T-helper 1 cell treated with Interleukin-12 subunit alpha and Interleukin-12 subunit beta and Interleukin-4 antibody, amounts not matched to agents 30 μg/mL and 1 μg/mL, for 36 hours (primary cell): ENCODE data around the gene CRYGC.

Source experiments
- H3K27ac Mint-ChIP-seq: one replicate; pipeline ENCODE4 v1.8.0; 2021; ENCODE audit warnings: mild to moderate bottlenecking, mixed read lengths
- H3K27me3 Mint-ChIP-seq: one replicate; pipeline ENCODE4 v1.8.0; 2021; ENCODE audit warnings: low read depth, mixed read lengths
- H3K36me3 Mint-ChIP-seq: one replicate; pipeline ENCODE4 v1.8.0; 2021; ENCODE audit warnings: low read depth, mixed read lengths
- H3K4me1 Mint-ChIP-seq: one replicate; pipeline ENCODE4 v1.8.0; 2021; ENCODE audit warnings: low read depth, mixed read lengths
- H3K4me3 Mint-ChIP-seq: one replicate; pipeline ENCODE4 v1.8.0; 2021; ENCODE audit warnings: mild to moderate bottlenecking, moderate library complexity, mixed read lengths
- H3K9me3 Mint-ChIP-seq: one replicate; pipeline ENCODE4 v1.8.0; 2021; ENCODE audit warnings: mixed read lengths

Gene CRYGC

GRCh38 chr2:208093128-208093527 is 36.5 kb downstream of the CRYGC start:
- no peaks in the 10 kb centered on the region for H3K36me3 Mint-ChIP-seq
- no peak overlapping the region for H3K27ac Mint-ChIP-seq
- H3K27me3 Mint-ChIP-seq = peaks cover 9% of the 10 kb centered on the region
- no peaks in the 10 kb centered on the region for H3K9me3 Mint-ChIP-seq
- H3K4me3 Mint-ChIP-seq = no peak overlapping the region
- no peaks in the 10 kb centered on the region for H3K4me1 Mint-ChIP-seq

DNA sequence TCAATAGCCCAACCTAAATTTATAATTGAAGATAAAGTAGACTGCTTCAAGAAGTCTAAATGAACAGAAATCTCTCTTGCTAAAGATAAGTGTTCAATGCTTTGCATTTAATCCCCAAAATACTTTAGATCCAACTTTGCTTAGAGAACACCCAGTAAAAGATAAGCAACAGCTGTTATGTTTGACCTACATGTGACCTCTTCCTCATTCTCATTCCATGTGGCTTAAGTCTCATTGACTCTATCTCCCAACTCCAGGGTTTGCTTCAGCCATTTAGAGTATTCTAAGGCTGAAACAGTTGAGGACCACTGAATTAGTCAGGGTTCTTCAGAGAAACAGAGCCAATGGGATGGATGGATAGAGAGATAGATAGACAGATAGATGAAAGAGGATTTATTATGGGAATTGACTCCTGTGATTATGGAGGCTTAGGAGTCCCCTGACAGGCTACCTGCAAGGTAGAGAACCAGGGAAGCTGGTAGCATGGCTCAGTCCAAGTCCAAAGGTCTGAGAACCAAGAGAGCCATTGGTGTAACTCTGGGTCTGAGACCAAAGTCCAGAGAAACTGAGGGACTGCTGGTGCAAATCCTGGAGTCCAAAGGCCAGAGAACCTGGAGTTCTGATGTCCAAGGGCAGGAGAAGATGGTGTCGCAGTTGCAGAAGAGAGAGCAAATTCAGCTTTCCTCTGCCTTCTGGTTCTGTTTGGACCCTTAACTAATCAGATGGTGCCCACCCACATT is 37.4 kb downstream of the CRYGC start:
- no peaks in the 10 kb centered on the region for H3K4me1 Mint-ChIP-seq
- no peak overlapping the region for H3K27ac Mint-ChIP-seq
- peaks cover 9% of the 10 kb centered on the region for H3K27me3 Mint-ChIP-seq
- H3K4me3 Mint-ChIP-seq = no peak overlapping the region
- no peaks in the 10 kb centered on the region for H3K36me3 Mint-ChIP-seq
- no peaks in the 10 kb centered on the region for H3K9me3 Mint-ChIP-seq

GRCh38 chr2:208090420-208090819 is 39.2 kb downstream of the CRYGC start:
- no peaks in the 10 kb centered on the region for H3K9me3 Mint-ChIP-seq
- H3K36me3 Mint-ChIP-seq = no peaks in the 10 kb centered on the region
- H3K27me3 Mint-ChIP-seq = peaks cover 9% of the 10 kb centered on the region
- H3K27ac Mint-ChIP-seq = no peak overlapping the region
- no peaks in the 10 kb centered on the region for H3K4me1 Mint-ChIP-seq
- H3K4me3 Mint-ChIP-seq = no peak overlapping the region

DNA sequence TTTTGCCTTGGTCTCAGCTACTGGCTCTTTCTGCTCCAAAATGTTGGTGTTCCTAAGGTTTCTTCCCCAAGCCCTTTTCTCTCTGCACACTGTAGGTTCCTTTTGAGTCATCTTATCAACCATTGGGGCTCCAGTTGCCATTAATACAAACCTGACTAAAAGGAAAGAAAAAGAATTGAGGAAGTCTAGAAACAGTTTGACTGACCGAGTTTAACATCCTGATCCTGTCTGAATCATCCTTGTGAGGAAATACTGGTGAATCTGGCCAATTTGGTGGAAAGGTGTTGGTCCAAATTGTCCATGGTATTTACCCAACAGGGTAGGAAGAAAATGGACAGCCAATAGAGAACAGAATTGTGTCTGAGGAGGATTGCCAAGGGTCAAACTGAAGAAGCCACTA is 43.6 kb downstream of the CRYGC start:
- H3K9me3 Mint-ChIP-seq = no peaks in the 10 kb centered on the region

GRCh38 chr2:208083807-208084206 is 45.8 kb downstream of the CRYGC start:
- no peaks in the 10 kb centered on the region for H3K4me1 Mint-ChIP-seq
- no peaks in the 10 kb centered on the region for H3K9me3 Mint-ChIP-seq
- no peaks in the 10 kb centered on the region for H3K36me3 Mint-ChIP-seq
- no peak overlapping the region for H3K27ac Mint-ChIP-seq
- peaks cover 21% of the 10 kb centered on the region for H3K27me3 Mint-ChIP-seq
- H3K4me3 Mint-ChIP-seq = no peak overlapping the region

More for the DNA sequence above, 43.6 kb downstream of the CRYGC start:
- H3K27me3 Mint-ChIP-seq = peaks cover 16% of the 10 kb centered on the region
- no peak overlapping the region for H3K27ac Mint-ChIP-seq
- no peaks in the 10 kb centered on the region for H3K36me3 Mint-ChIP-seq
- H3K4me1 Mint-ChIP-seq = no peaks in the 10 kb centered on the region
- no peak overlapping the region for H3K4me3 Mint-ChIP-seq
